LHCN-M2 (cell line): ENCODE measurements around the gene POU2F3. TPM values are rescaled to one million over a fixed set of nuclear protein-coding genes. Genes with fewer than 3 reads are reported as not detected.
A peak's percentile ranks its signal among the peaks of the same experiment; 100 is the strongest.

Experiments used
- DNase-seq: peaks from one replicate; pipeline ENCODE4 v3.0.0-alpha.2; 2012; ENCODE audit warnings: low read depth
- total RNA-seq: library from RNA; depleted of rRNA; stranded (reverse); fragments of >200 nt; gene quantifications from 2 replicates; pipeline ENCODE4 v1.2.3, GENCODE V29; 2014

The POU2F3 gene
- total RNA-seq, 1 experiment from 2014 or later: not detected

DNA sequence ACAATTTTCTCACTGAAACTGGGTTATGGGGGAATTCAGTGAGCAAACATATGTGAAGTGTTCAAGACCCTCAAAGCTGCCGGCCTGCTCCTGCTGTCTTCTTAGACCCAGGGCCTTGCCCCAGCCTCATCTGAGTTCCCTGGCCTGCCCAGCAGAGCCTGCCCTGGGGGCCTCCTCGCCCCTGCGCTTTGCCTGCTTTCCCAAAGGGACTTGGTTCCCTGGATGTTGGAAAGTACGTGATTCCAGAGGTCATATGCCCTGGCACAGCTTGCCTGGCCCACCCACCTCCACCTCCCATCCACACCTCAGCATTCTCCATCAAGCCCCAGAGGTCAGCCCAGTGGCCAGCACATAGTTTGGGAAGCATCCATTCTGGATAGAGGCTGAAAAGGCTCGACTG is 13.7 kb upstream of the POU2F3 start:
- no peak for DNase-seq

GRCh38 chr11:120226714-120227113 is 13.2 kb upstream of the POU2F3 start:
- DNase-seq: no peak

GRCh38 chr11:120227228-120227852 is 12.6 kb upstream of the POU2F3 start:
- no peak for DNase-seq

DNA sequence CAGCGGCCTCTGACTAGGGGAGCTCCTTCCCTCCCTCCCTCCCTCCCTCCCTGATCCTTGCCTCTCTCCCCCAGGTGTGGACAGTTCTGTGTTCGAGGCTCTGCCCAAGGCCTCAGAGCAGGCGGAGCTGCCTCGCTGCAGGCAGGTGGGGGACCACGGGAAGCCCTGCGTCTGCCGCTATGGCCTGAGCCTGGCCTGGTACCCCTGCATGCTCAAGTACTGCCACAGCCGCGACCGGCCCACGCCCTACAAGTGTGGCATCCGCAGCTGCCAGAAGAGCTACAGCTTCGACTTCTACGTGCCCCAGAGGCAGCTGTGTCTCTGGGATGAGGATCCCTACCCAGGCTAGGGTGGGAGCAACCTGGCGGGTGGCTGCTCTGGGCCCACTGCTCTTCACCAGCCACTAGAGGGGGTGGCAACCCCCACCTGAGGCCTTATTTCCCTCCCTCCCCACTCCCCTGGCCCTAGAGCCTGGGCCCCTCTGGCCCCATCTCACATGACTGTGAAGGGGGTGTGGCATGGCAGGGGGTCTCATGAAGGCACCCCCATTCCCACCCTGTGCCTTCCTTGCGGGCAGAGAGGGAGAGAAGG is 11.1 kb upstream of the POU2F3 start:
- DNase-seq: no peak

DNA sequence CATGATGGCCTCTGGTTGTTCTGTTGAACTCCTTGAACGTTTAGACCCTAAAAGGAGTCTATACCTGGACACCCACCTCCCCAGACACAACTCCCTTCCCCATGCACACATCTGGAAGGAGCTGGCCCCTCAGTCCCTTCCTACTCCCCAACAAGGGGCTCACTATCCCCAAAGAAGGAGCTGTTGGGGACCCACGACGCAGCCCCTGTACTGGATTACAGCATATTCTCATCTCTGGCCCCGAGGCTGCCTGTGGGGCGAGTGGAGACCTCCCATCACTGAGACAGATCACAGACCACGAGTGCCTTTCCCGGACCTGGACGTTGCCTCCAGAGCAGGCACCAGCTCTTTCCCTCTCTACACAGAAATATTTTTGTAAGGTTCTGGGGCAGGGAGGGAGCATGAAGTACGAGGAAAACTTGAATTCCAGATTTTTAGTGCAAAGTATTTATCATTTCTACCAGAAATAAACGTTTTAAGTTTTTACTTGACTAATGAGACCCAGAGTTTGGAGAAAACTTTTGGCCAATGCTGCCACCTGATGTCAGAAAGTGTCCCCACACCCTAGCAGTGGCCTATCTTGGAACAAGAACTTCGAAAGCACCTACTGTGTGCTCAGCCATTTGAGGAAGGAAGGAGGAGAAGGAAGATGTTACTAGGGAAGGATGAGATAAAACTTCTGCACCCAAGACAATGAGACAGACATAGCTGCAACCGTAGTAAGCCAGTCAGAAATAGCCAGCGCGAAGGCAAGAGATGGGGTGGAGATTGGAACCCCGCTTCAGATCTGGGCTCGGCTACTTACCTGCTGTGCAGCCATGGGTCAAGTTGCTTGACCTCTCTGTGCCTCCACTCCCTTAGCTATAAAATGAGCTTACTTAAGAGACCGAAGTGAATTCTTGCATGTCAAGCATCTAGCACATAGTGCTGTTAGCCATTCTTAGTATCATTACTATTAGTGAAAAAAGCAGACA is 10.2 kb upstream of the POU2F3 start:
- no peak for DNase-seq

- no peak for DNase-seq
Observed at GRCh38 chr11:120230433-120231071, 9.4 kb upstream of the POU2F3 start.

- DNase-seq: no peak
Observed at GRCh38 chr11:120231963-120232362, 8.0 kb upstream of the POU2F3 start.

GRCh38 chr11:120233207-120233803 is 6.6 kb upstream of the POU2F3 start:
- DNase-seq: no peak

DNA sequence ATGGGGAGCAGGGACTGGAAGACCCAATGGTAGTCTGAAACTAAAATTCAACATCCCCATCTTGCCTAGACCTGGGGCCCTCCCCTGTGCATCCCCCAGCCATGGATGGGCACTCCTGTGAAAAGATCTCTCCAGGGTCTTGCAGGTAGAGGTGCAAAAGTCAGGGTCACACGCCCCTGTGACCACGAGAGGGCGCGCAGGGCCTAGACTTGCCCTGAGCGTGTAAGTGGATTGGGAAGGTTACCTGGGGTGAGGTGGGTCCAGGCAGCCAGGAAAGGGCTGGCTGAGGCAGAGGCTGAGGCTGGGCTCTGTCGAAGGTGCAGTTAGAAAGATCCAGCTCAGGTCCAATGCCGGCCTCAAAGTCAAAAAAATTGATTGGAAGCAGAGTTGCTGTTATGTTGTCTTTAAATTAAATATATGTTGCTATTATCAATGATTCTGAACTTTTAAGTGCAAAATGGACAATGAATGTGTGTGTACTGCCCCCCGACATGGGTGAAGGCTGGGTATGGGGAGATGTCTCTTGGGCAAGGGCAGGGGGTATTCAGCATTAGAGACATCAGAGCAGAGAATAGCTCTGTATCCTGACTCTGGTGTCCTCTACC is 4.8 kb upstream of the POU2F3 start:
- DNase-seq: no peak

GRCh38 chr11:120236169-120237107 is 3.5 kb upstream of the POU2F3 start:
- DNase-seq: peak; percentile 70

GRCh38 chr11:120238968-120239620 is 846 bp upstream of the POU2F3 start:
- DNase-seq: no peak

DNA sequence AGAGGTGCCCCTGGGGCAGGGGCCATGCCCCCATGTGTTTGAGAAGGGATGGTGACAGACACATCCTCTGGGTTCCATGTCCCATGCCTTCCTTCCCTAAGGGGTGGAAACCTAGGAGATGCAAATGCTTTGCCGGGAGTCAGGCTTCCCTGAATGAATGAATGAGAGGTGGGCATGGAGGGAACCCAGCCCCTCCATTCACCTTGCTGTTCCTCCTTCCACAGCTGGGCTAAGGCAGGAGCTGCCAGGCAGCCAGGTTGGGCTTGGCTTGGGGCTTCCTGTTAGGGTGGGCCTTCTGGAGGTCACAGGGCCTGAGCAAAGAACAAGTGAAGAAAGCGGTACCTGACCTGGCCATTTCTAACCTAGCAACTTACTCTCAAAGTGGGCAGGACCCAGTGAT is 926 bp downstream of the POU2F3 start:
- DNase-seq: no peak

- no peak for DNase-seq
Observed at GRCh38 chr11:120241277-120241676, 1.3 kb downstream of the POU2F3 start.

DNA sequence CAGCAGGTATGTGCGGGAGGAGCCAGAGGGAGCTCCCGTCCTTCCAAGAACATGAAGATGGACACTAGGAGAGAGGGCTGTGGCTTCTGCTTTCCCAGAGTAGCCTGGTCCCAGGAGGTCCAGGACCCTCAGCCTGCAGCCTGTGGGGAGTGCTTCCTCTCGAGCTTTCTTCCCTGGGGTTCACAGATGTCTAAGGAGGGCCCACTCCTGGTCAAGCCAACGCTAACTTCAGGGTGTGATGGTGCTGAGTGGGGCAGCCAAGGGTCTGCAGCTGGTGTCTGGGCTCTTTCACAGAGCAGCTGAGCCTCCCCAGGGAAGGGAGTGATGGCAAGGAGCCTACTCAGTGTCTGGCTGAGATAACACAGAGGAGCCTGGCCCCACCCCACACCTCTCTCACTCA is 3.3 kb downstream of the POU2F3 start:
- DNase-seq: no peak

DNA sequence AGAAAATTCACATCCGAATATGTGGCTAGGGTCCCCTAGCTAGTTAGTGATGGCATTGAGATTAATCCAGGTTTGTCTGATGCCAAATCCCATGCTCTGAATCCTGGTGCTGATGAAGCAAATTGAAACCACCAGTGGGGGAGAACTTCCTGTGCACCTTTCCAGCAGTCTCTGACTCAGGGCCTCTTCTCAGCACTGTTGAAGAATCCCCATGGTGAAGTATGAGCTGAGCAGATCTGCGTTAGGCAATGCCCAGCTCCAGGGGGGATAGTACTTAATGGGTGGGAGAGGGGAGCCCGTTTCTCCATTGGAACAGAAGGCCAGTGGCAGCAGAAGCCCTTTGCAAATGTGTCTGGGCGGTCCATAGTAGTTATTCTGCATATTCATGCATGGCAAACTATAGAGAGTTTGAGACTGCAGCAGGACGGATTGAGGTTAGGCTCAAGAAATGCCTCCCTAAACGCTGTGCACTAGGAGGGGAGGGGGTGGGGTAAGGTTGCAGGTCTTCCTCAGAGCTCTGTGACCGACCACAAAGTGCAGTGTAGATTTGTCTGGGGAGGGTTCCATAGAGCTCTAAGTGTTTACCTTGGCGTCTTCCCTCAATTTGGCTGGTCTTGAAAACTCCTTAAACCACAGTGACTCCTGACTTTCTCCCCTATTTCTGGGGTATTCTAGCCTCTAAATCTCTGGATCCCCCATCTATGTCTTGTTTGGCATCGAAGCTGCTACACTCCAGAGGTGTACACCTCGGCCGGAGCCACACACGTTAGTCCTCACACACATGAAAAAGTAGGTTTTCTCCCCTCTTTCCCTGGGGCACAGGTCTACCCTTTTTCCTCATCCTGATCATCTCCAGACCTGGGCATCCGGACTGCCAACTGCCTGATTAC is 4.8 kb downstream of the POU2F3 start:
- DNase-seq: no peak

- DNase-seq: no peak
Observed at GRCh38 chr11:120245434-120245833, 5.5 kb downstream of the POU2F3 start.

GRCh38 chr11:120248551-120249278 is 8.8 kb downstream of the POU2F3 start:
- DNase-seq: peak; percentile 51
